ENCODE data around the gene ILKAP. TPM values are rescaled to one million over a fixed set of nuclear protein-coding genes. Genes with fewer than 3 reads are reported as not detected.
A peak's percentile ranks its signal among the peaks of the same experiment; 100 is the strongest.

Gene ILKAP
- total RNA-seq, 3 donors from 2014 or later, result 31.4 to 43.9 (median 38.3) TPM

GRCh38 chr2:238170386-238171071, 33.0 kb downstream of the ILKAP start:
- no peak overlapping the region for H3K4me3 ChIP-seq
- no peaks in the 10 kb centered on the region for H3K4me1 ChIP-seq
- no peaks in the 10 kb centered on the region for H3K36me3 ChIP-seq
- TF ChIP-seq POLR2AphosphoS5 (IDR thresholded peaks at IDR 0.05) (no peak), CTCF (IDR thresholded peaks at IDR 0.05) (no peak), POLR2A (IDR thresholded peaks at IDR 0.05) (no peak)
- peak overlapping the region in 1 of 2 donors; percentile 68 for H3K27ac ChIP-seq
- peak in 1 of 2 donors; percentile 73 for DNase-seq (ENCODE audit: low spot score in 2 of 2)
- intact Hi-C loops (cut with DNase I; ENCODE audit: low total_unique reads), result no loop called here
- no peaks in the 10 kb centered on the region for H3K9me3 ChIP-seq
- H3K27me3 ChIP-seq, result no peaks in the 10 kb centered on the region

GRCh38 chr2:238169708-238170251, 33.7 kb downstream of the ILKAP start:
- no peak for TF ChIP-seq POLR2A (IDR thresholded peaks at IDR 0.05)
- no peak for TF ChIP-seq POLR2AphosphoS5 (IDR thresholded peaks at IDR 0.05)
- no peak for TF ChIP-seq CTCF (IDR thresholded peaks at IDR 0.05)
- intact Hi-C loops (cut with DNase I; ENCODE audit: low total_unique reads), result no loop called here
- no peak overlapping the region for H3K4me3 ChIP-seq
- no peaks in the 10 kb centered on the region for H3K4me1 ChIP-seq
- peak overlapping the region in 1 of 2 donors; percentile 64 for H3K27ac ChIP-seq
- DNase-seq (ENCODE audit: low spot score in 2 of 2), result no peak
- H3K9me3 ChIP-seq, result no peaks in the 10 kb centered on the region
- no peaks in the 10 kb centered on the region for H3K27me3 ChIP-seq
- H3K36me3 ChIP-seq, result no peaks in the 10 kb centered on the region

- intact Hi-C loops (cut with DNase I; ENCODE audit: low total_unique reads), result no loop called here
- no peaks in the 10 kb centered on the region for H3K9me3 ChIP-seq
- no peaks in the 10 kb centered on the region for H3K4me1 ChIP-seq
- peaks cover 0 to 2% of the 10 kb centered on the region in 2 donors for H3K27me3 ChIP-seq
- H3K4me3 ChIP-seq, result no peak overlapping the region
- H3K36me3 ChIP-seq, result no peaks in the 10 kb centered on the region
- H3K27ac ChIP-seq, result peak overlapping the region in 1 of 2 donors; percentile 64
- DNase-seq (ENCODE audit: low spot score in 2 of 2), result no peak
- TF ChIP-seq CTCF (IDR thresholded peaks at IDR 0.05), result no peak
- TF ChIP-seq POLR2A (IDR thresholded peaks at IDR 0.05), result no peak
- TF ChIP-seq POLR2AphosphoS5 (IDR thresholded peaks at IDR 0.05), result no peak
These were observed 34.3 kb downstream of the ILKAP start for GRCh38 chr2:238169048-238169707.

GRCh38 chr2:238168196-238169047, 35.1 kb downstream of the ILKAP start:
- no peaks in the 10 kb centered on the region for H3K36me3 ChIP-seq
- H3K9me3 ChIP-seq, result no peaks in the 10 kb centered on the region
- TF ChIP-seq CTCF (IDR thresholded peaks at IDR 0.05) (no peak), POLR2AphosphoS5 (IDR thresholded peaks at IDR 0.05) (no peak), POLR2A (IDR thresholded peaks at IDR 0.05) (no peak)
- H3K27ac ChIP-seq, result peak overlapping the region in 1 of 2 donors; percentile 43
- H3K4me3 ChIP-seq, result no peak overlapping the region
- intact Hi-C loops (cut with DNase I; ENCODE audit: low total_unique reads), result no loop called here
- no peak for DNase-seq (ENCODE audit: low spot score in 2 of 2)
- no peaks in the 10 kb centered on the region for H3K4me1 ChIP-seq
- peaks cover 0 to 9% of the 10 kb centered on the region in 2 donors for H3K27me3 ChIP-seq
